Upper lobe of right lung (tissue), 1 donor: Measurements from ENCODE around the gene BMX. TPM values are rescaled to one million over a fixed set of nuclear protein-coding genes. Genes with fewer than 3 reads are reported as not detected.

Source experiments
- ATAC-seq: fragments of 200-7000 bp; cut with Tn5 transposase; one replicate; pipeline ENCODE4 v1.9.1; 2020; ENCODE audit warnings: mild to moderate bottlenecking, moderate library complexity
- DNase-seq: peaks from one replicate; pipeline ENCODE4 v3.0.0-alpha.2; 2020
- H3K27ac ChIP-seq: fragments of 200-600 bp; one replicate; pipeline ENCODE4 v1.8.0; 2022
- H3K27me3 ChIP-seq: fragments of 200-600 bp; one replicate; pipeline ENCODE4 v1.8.0; 2022; ENCODE audit warnings: mild to moderate bottlenecking
- H3K36me3 ChIP-seq: fragments of 200-600 bp; one replicate; pipeline ENCODE4 v1.8.0; 2022
- H3K4me1 ChIP-seq: fragments of 200-600 bp; one replicate; pipeline ENCODE4 v1.8.0; 2022
- H3K4me3 ChIP-seq: fragments of 200-600 bp; one replicate; pipeline ENCODE4 v1.8.0; 2022; ENCODE audit warnings: mild to moderate bottlenecking
- H3K9me3 ChIP-seq: fragments of 200-600 bp; one replicate; pipeline ENCODE4 v1.8.0; 2022
- intact Hi-C: fragments of 100-400 bp; cut with DNase I; formaldehyde crosslinking; loops from one replicate; pipeline ENCODE4 v1.11.0; 2022
- total RNA-seq: library from RNA; stranded (reverse); fragmentation: NEBNext Ultra II Directional; extraction: Animal tissue kit (Norgen Biotek cat#: 25700); gene quantifications from one replicate; pipeline ENCODE4 v1.2.1, GENCODE V29; 2021
- TF ChIP-seq, protein P1 (sequence below): fragments of 200-600 bp; IDR thresholded peaks from one replicate; pipeline ENCODE4 v1.8.0; 2022; ENCODE audit warnings: antibody characterized with exemption
- donor health status: DM: no; HTN: yes; CAD: no; lungs with severe emphysema.

The BMX gene
- total RNA-seq, 1 donor from 2014 or later: 3.6 TPM

DNA sequence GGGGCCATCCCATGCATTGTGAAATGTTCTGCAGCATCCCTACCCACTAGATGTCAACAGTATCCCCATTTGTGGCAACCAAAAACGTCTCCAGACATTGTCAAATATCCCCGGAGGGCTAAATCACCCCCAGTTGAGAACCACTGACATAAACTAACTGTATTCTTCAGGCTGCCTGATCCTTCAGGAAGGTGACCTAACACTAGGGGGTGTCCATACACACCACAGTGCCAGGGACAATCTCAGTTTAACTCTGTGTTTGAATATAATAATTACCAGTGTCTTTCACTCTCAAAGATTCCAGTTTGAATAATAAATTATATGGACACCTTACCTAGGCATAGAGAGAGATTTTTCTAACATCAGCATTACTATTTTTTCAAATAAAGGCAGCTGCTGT lies 93.8 kb downstream of the BMX start:
- H3K4me3 ChIP-seq: no peak overlapping the region
- no peak overlapping the region for H3K27ac ChIP-seq
- no peaks in the 10 kb centered on the region for H3K36me3 ChIP-seq
- DNase-seq (no peak), ATAC-seq (no peak)
- no peaks in the 10 kb centered on the region for H3K27me3 ChIP-seq
- intact Hi-C loops: no loop called here
- no peaks in the 10 kb centered on the region for H3K4me1 ChIP-seq
- TF ChIP-seq, protein P1, sequence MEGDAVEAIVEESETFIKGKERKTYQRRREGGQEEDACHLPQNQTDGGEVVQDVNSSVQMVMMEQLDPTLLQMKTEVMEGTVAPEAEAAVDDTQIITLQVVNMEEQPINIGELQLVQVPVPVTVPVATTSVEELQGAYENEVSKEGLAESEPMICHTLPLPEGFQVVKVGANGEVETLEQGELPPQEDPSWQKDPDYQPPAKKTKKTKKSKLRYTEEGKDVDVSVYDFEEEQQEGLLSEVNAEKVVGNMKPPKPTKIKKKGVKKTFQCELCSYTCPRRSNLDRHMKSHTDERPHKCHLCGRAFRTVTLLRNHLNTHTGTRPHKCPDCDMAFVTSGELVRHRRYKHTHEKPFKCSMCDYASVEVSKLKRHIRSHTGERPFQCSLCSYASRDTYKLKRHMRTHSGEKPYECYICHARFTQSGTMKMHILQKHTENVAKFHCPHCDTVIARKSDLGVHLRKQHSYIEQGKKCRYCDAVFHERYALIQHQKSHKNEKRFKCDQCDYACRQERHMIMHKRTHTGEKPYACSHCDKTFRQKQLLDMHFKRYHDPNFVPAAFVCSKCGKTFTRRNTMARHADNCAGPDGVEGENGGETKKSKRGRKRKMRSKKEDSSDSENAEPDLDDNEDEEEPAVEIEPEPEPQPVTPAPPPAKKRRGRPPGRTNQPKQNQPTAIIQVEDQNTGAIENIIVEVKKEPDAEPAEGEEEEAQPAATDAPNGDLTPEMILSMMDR: no peak
- H3K9me3 ChIP-seq: no peaks in the 10 kb centered on the region

DNA sequence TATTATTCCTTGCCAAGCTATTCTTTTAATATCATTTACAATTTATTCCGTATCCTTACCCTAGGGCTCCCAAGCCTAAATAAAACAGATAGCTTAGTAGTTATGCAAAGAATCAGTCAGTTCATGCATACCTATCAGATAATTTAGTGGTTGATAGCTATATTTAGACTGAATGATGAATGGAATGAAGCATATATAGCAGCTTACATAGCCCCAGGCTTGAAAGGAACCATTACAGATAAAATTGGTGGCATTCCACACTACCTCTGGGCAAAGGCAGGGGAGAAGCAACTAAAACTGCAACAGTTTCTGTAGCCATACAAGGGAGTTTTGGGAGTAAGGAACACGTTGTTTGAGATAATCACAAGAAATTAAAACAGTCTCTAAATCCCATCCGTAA lies 97.4 kb downstream of the BMX start:
- DNase-seq (no peak), ATAC-seq (no peak)
- Histone ChIP-seq H3K4me3 (no peak overlapping the region), H3K36me3 (no peaks in the 10 kb centered on the region), H3K27me3 (no peaks in the 10 kb centered on the region), H3K27ac (no peak overlapping the region), H3K9me3 (no peaks in the 10 kb centered on the region), H3K4me1 (no peaks in the 10 kb centered on the region)
- TF ChIP-seq, protein P1: no peak
- intact Hi-C loops: no loop called here

DNA sequence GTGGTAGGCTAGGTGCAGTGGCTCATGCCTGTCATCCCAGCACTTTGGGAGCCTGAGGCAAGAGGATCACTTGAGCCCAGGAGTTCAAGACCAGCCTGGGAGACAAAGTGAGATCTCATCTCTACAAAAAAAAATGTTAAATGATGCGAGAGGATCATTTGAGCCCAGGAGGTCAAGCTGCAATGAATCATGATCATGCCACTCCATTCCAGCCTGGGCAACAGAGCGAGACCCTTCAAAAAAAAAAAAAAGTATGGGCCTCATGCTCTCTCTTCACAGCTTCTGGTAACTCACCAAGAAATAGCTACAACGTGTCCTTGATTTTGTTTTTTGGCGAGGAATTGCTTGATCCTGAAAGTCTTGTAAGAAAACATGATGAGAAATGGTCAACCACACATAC lies 98.9 kb downstream of the BMX start:
- ATAC-seq (no peak), DNase-seq (no peak)
- intact Hi-C loops: no loop called here
- Histone ChIP-seq H3K4me1 (no peaks in the 10 kb centered on the region), H3K9me3 (no peaks in the 10 kb centered on the region), H3K27ac (no peak overlapping the region), H3K4me3 (no peak overlapping the region), H3K27me3 (no peaks in the 10 kb centered on the region), H3K36me3 (no peaks in the 10 kb centered on the region)
- TF ChIP-seq, protein P1: no peak

DNA sequence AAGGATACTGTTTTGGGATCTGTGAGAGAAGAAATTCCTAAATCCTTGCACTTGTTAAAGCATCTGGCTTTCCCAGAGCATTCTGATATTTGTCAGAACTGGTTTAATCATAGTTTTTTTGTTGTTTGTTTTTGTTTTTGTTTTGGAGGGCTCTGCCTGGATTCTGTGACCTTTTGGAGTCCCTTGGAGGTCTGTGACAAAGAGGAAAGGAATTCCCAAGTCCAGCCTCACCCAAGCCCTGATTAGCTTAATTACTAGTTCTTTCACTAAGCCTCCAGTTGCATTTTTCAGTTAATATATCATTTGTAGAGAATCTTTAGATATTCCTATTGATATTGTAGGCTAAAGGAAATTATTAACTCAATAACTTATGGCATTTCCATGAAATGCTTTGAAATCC lies 99.4 kb downstream of the BMX start:
- Histone ChIP-seq H3K4me1 (no peaks in the 10 kb centered on the region), H3K4me3 (no peak overlapping the region), H3K27ac (no peak overlapping the region), H3K27me3 (no peaks in the 10 kb centered on the region), H3K9me3 (no peaks in the 10 kb centered on the region), H3K36me3 (no peaks in the 10 kb centered on the region)
- ATAC-seq: no peak
- DNase-seq: no peak
- intact Hi-C loops: no loop called here
- TF ChIP-seq, protein P1: no peak

DNA sequence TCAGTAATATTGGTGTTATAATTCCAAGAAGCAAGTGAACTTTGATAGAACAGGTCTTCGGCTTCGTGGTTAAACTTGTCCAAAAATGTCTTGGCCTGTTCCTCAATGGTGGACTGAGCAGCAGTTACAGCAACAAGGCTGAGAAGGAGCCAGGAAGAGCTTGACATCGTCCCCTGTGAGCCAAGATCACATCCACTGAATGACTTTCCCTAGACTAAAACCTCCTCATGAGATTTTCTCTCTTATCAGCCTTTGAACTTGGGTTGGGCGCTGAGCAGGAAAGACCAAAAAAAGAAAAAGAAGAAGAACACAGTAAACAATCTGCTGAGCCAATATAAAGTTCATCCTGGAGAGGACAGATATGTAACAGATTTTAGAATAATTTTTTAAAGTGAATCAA lies 100.1 kb downstream of the BMX start, which contains the start of gene ACE2:
TSS of gene ACE2 (minus strand) at position 216 of the 400 bp plus-strand sequence. CDS start at position 167, 49 bp downstream.
- H3K4me1 ChIP-seq: no peaks in the 10 kb centered on the region
- intact Hi-C loops: no loop called here
- no peak for ATAC-seq
- TF ChIP-seq, protein P1: no peak
- H3K36me3 ChIP-seq: no peaks in the 10 kb centered on the region
- H3K9me3 ChIP-seq: no peaks in the 10 kb centered on the region
- H3K4me3 ChIP-seq: no peak within 1 kb of the TSS
- no peak for DNase-seq
- H3K27ac ChIP-seq: no peak within 1 kb of the TSS
- H3K27me3 ChIP-seq: no peaks in the 10 kb centered on the region

DNA sequence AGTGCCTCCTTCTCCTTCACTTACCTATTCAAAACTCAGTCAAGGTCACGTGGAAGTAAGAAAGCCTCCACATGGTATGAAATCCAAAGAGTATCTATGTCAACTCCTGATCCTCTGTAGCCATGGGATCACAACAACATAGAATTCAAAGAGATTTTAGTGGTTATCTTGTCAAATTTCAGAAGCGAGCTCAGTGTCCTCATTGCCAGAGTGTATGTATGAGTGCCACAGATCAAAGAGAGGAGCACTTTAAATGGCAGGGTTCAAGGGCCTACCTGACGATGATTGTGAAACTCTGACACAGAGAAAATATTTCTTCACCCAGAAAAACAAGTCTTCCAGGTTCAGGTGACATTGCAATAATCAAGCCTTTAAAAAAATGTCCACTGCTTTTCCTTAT lies 101.3 kb downstream of the BMX start:
- Histone ChIP-seq H3K4me3 (no peak overlapping the region), H3K4me1 (no peaks in the 10 kb centered on the region), H3K27ac (no peak overlapping the region), H3K27me3 (no peaks in the 10 kb centered on the region), H3K9me3 (no peaks in the 10 kb centered on the region), H3K36me3 (no peaks in the 10 kb centered on the region)
- TF ChIP-seq, protein P1: no peak
- ATAC-seq (peak; percentile 23), DNase-seq (no peak)
- intact Hi-C loops: no loop called here
